IMR-90 (cell line): ENCODE data around the gene MEGF10.

ENCODE experiments used
- POLR2A ChIP-seq: IDR thresholded peaks from 2 replicates; pipeline ENCODE4 v1.6.1; 2012; ENCODE audit warnings: mild to moderate bottlenecking, low read depth, low read length
- TF ChIP-seq, protein P1 (sequence below): conservative IDR thresholded peaks from 2 replicates; pipeline ENCODE4 v1.5.1; 2012; ENCODE audit warnings: mild to moderate bottlenecking, low read depth, low read length, improper control_type of control experiment

DNA sequence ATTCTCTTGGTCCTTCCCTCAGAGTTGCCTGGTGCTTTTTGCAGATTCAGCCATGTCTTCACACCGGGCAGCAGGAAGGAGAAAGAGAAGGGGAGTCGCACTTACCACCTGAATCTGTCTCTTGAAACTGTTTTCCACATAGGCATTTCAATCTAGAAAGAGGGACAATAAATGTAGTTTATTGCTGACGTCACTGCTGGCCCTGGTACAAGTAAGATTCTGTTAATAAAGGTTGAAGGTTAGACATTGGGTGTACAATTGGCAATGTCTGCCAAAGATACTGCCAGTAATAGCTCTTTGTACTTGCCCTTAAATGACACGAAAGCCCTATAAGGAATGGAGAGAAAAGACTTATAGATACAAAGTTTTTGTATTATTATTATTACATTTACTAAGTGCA lies 72.8 kb downstream of the MEGF10 start:
- TF ChIP-seq POLR2A: no peak
- TF ChIP-seq, protein P1, sequence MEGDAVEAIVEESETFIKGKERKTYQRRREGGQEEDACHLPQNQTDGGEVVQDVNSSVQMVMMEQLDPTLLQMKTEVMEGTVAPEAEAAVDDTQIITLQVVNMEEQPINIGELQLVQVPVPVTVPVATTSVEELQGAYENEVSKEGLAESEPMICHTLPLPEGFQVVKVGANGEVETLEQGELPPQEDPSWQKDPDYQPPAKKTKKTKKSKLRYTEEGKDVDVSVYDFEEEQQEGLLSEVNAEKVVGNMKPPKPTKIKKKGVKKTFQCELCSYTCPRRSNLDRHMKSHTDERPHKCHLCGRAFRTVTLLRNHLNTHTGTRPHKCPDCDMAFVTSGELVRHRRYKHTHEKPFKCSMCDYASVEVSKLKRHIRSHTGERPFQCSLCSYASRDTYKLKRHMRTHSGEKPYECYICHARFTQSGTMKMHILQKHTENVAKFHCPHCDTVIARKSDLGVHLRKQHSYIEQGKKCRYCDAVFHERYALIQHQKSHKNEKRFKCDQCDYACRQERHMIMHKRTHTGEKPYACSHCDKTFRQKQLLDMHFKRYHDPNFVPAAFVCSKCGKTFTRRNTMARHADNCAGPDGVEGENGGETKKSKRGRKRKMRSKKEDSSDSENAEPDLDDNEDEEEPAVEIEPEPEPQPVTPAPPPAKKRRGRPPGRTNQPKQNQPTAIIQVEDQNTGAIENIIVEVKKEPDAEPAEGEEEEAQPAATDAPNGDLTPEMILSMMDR: no peak
